Measurements from ENCODE around the gene KCNJ12. TPM values are rescaled to one million over a fixed set of nuclear protein-coding genes. Genes with fewer than 3 reads are reported as not detected.

KCNJ12 gene
- total RNA-seq, 1 experiment from 2014 or later = 5.8 TPM

GRCh38 chr17:21385281-21385845, 9.2 kb downstream of the KCNJ12 start:
- no TSS peak for BruUV-seq (replicated peaks)
- DNase-seq (ENCODE audit: low read depth, low spot score) (no peak), ATAC-seq (no peak)
- ChIA-PET CTCF (no interaction called here), RAD21 (ENCODE audit: low non-redundant PET in 1 of 2, low total read pairs in 2 of 2, uncharacterized antibody in 2 of 2, unreplicated experiment in 2 of 2) (no interaction called here), POLR2A (no interaction called here)
- Histone ChIP-seq H3K79me2 (ENCODE audit: insufficient read depth, low read length) (peaks cover 3% of the 10 kb centered on the region; the same call in 1 of the 2 replicates), H4K20me1 (ENCODE audit: insufficient read depth) (no peaks in the 10 kb centered on the region), H3K4me3 (replicated peaks in 1 of 2; ENCODE audit: low read depth in 1 of 2, low read length in 2 of 2) (no peak overlapping the region), H3K36me3 (ENCODE audit: control insufficient read depth in 1 of 2, insufficient read depth in 2 of 2, low read length in 2 of 2) (no peaks in the 10 kb centered on the region), H3K27me3 (ENCODE audit: insufficient read depth, low read length) (no peaks in the 10 kb centered on the region), H2AFZ (ENCODE audit: low read depth, low read length, poor library complexity, severe bottlenecking) (no peak overlapping the region), H3K4me2 (ENCODE audit: low read length) (no peak overlapping the region), H3K4me1 (ENCODE audit: control insufficient read depth in 1 of 2, insufficient read depth in 2 of 2, low read length in 2 of 2) (no peaks in the 10 kb centered on the region), H3K9me3 (ENCODE audit: control insufficient read depth in 1 of 2, insufficient read depth in 1 of 2, low read depth in 1 of 2, low read length in 2 of 2) (no peaks in the 10 kb centered on the region), H3K27ac (ENCODE audit: low read depth, low read length) (no peak overlapping the region), H3K9ac (ENCODE audit: low read length) (no peak overlapping the region), H3K9me2 (ENCODE audit: insufficient read depth) (no peaks in the 10 kb centered on the region)
- TF ChIP-seq, protein P1, sequence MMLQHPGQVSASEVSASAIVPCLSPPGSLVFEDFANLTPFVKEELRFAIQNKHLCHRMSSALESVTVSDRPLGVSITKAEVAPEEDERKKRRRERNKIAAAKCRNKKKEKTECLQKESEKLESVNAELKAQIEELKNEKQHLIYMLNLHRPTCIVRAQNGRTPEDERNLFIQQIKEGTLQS (IDR thresholded peaks at IDR 0.05) = no peak
- TF ChIP-seq JUND (IDR thresholded peaks at IDR 0.05) = no peak
- TF ChIP-seq YY1 (IDR thresholded peaks at IDR 0.05; ENCODE audit: extremely low read depth, insufficient replicate concordance, low read depth, low read length) = no peak
- no peak for TF ChIP-seq RAD21 (IDR thresholded peaks at IDR 0.05; ENCODE audit: low read depth)
- TF ChIP-seq ZBTB33 (IDR thresholded peaks at IDR 0.05; ENCODE audit: extremely low read depth, insufficient replicate concordance, low read length) = no peak
- no peak for TF ChIP-seq CBX3 (IDR thresholded peaks at IDR 0.05; ENCODE audit: low read depth)
- no peak for TF ChIP-seq ZNF274 (IDR thresholded peaks at IDR 0.05; ENCODE audit: low read depth, low read length)
- no peak for TF ChIP-seq SRF (IDR thresholded peaks at IDR 0.05; ENCODE audit: low read depth)
- no peak for TF ChIP-seq EZH2 (IDR thresholded peaks at IDR 0.05)
- TF ChIP-seq ZFX (IDR thresholded peaks at IDR 0.05) = no peak
- TF ChIP-seq POLR2AphosphoS5 (IDR thresholded peaks at IDR 0.05; ENCODE audit: low read depth, low read length) = no peak
- TF ChIP-seq CTCF (IDR thresholded peaks at IDR 0.05 in 2 of 3, conservative IDR thresholded peaks at IDR 0.05 in 1 of 3; ENCODE audit: borderline replicate concordance in 1 of 3, insufficient read depth in 1 of 3, low read depth in 2 of 3, low read length in 2 of 3) = no peak
- TF ChIP-seq MAX (IDR thresholded peaks at IDR 0.05) = no peak
- no peak for TF ChIP-seq EGR1 (IDR thresholded peaks at IDR 0.05; ENCODE audit: low read depth)
- no peak for TF ChIP-seq ELF1 (IDR thresholded peaks at IDR 0.05; ENCODE audit: borderline replicate concordance, low read depth)
- intact Hi-C loops (cut with micrococcal nuclease) = no loop called here

All from HCT116 (cell line).